ENCODE results near the gene RAB5A.

DNA sequence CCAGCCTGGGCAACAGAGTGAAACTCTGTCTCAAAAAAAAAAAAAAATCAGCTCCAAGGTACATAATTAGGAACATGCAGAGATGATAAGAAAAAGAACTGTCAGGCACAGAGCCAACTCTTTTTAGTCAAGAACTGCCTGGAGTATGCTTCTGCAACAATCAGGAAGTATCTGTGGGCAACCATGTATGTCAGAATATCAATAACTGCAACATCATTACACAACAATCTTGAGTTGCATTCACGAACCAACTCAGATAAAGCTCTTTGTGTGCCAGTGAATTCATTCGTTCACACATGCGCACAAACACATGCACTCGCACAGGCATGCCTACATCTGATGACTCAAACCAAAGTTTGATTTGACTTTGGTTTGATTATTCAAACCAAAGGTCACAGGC, 45.0 kb upstream of the RAB5A start:
- no peak for TF ChIP-seq CTCF (IDR thresholded peaks at IDR 0.05)
- no peak for TF ChIP-seq POLR2A (IDR thresholded peaks at IDR 0.05)
